ELR (cell line): ENCODE results near the gene ICAM2.
A peak's percentile ranks its signal among the peaks of the same experiment; 100 is the strongest.

Source experiments
- DNase-seq: peaks from one replicate; pipeline ENCODE4 v3.0.0-alpha.2; 2015; ENCODE audit warnings: low read depth

The ICAM2 gene

DNA sequence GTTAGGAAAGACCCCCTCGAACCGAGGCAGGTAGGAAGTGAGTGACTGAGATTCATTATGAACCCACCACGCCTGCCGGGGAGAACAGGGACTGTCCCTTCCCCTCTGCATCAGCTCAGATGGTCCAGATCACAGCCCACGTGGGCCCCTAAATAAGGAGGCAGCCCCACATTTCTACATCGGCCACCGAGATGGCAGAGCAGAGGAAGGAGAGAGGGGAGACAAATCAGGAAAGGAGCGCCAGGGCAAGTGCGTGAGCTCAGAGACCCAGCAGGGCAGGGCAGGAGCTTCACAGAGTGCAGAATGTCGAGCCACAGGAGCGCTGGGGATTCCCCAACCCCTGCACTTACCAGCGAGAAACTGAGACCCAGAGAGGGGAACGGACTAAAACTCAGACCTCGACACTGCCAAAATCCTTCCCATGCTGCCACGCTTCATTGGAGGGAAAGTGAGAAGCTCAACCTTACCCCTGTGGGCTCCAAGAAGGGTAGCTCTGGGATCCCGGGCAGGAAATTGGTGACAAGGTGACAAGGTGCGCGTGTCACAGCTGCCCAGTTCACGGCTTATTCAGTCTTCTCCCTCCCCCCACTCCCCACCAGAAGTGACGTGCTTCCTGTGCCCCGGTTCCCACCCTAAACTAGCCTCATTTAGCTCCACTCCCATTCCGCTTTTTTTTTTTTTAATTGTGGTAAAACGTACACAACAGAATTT is at the start of gene ICAM2:
ICAM2 (minus strand) TSS at position 578 of the 711 bp plus-strand sequence. CDS start 13,942 bp downstream, outside the sequence.
- DNase-seq: peak; percentile 33

DNA sequence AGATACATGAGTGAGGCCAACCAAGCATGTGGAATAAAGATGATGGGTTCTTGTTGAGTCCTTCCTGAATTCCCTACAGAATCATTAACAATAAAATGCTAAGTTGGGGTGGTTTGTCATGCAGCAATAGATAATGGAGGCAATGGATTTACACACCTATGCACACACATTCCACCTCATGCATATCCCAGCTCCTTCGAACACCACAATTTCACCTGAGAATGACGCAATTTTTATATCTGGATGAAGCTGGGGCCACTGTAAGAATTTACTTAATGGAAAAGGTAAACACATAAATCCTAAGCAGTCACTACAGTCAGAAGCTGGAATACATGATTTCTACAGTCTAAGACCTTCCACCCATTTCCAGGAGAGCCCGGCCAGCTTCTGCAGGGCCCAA is 49.8 kb upstream of the ICAM2 start:
- no peak for DNase-seq

DNA sequence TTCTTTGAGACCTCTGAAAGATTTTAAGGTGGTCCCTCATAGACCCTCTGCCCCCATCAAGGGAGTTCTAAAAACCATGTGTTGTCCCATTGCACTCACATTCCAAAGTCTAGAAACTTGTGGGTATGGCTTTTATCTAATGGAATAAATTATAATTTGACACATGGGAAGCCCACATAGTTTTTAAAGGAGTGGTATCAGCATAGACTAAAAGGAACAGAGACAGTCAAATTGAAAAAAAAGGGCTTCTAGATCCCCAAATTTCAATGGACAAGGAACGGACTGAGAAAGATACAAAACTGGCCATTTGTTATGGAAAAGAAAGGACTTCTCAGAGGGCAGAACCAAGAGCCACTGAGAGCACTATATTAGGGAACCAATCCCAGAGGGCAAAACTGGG is 48.7 kb upstream of the ICAM2 start:
- no peak for DNase-seq

DNA sequence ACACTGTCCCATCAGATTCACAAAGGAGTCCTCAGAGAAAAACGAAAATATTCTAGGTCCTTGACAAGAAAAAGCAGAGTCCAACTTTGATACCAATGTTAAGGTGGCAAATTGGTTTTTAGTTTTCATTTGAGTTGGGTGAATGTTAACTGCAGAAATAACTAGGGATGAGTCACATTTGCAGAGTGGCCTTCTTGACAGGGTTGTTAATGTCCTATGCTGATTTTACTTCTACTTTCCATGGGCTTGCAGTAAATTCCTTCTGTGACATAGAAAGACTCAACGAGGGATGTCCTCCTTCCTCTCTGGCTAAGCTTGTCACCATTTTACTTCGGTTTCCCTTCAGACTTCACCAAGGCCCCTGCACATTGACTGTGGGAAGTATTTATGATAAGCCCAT is 47.2 kb upstream of the ICAM2 start:
- no peak for DNase-seq

DNA sequence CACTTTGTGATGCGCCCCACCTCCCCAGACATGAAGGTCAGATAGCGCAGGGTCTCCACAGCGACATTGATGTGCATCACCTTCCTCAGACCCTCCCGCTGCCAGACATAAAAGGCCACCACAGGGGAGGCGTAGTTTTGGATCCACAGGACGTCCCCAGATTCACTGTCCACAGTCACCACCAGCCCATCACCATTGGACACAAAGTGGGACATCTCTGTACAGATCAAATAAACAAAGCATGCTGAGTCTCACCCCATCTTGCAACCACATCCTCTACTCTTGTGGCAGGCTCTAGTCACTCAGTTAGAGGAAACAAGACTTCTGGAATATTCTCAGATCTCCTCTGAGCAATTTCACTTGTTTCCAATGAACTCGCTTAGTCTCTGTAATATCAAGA is 46.3 kb upstream of the ICAM2 start:
- DNase-seq: no peak

DNA sequence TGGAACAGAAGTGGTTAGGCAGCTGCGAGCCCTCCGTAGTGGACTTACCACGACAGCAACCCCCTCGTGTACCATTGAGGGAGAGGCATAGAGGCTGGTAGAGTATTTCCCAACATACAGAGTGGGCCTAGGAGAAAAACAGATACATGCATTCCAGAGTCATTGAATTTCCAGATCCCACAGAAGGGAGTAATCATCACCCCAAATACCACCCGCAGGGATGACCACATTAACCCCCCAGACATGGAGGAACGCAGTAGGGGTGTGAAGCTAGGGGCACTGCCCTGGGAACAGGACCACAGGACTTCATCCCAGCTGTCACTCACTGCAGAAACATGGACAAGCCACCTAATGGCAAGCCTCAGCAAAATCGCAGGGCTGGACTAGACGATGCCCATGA is 44.7 kb upstream of the ICAM2 start:
- DNase-seq: no peak

DNA sequence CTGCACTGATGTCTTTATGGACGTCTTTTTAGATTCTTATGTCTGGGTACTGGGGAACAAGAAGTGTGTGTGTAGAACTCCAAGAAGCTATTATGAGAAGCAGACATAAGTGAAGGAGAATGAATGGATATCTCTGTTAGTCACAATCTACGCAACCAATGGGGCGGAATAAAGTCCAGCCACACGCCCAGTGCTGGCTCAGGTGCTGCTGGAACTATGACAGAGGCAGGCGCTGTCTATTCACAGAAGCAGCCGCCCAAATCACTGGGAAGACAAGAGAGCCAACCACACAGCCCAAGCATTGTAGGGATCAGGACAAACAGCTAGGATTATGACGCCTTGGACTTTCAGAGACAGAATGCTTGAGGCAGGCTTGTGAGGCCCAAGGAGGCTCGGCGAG is 43.9 kb upstream of the ICAM2 start:
- no peak for DNase-seq

DNA sequence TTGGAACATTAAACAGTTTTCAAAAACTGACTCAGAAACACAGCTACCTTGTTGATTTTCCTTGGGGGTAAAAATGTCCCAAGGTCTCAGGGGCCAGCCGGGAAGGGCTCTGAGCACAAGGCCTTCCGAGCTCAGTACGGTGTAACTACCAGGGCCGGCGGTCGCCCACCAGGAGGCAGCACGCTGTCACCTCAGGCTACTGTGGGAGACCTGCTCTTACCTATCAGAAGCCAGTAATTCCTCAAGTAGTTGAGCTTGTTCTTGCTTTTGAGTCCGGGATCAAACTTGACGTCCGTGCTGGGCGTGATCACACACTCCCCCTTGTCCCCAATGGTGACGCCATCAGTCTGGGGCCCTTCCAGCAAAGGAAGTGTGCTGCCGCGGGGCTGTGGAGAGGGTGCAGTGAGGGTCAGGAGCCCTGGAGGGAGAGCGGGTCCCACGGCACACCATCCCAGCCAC is 43.4 kb upstream of the ICAM2 start:
- DNase-seq: peak; percentile 47

DNA sequence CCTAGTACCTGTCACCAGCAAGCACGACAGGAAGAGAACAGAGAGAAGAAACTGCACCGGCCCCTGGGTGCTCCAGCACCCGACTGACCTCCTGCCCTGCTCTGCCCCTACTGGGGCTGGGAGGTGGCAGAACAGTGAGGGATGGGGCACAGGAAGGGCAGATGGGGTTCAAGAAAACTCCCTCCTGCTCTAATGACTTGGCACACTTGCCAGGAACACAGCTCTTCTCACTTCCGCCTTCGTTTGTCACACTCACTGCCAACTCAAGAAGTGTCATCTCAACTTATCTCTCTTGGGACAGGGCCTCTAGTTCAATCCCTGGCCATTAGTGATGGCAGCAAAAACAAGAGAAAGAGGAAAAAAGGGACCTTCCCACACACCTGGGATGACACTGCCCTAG is 42.7 kb upstream of the ICAM2 start:
- DNase-seq: no peak

DNA sequence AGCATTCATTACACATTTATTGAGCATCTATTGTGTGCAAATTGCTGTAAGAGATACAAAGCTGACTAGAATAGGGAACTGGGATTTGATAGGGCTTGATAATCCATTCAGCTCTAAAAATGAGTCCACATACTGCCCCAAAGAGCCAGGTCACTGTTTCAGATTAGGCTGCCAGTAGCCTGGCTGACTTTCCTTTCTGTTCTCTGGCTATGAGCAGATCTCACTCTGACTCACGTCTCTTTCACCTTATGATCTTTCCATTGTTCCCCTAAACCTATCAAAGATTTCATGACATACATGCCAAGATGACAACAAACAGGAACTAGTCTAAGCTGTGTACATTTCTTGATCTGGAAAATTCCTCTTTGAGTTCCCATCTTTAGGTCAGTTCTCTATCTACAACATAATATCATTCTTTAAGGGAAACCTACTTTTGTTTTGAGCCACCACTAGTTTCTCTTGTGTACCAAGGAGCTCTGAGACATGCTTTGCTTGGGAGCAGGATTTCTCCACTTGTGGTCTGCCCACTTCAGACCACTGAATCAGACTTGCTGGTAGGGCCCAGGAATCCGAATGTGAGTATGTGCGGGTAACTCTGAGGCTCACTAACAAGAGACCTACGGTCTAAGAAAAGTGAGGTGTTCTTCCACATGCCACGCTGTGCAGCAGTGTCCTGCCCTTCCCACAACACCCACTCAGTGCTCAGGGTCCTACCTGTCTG is 40.9 kb upstream of the ICAM2 start:
- peak; percentile 58 for DNase-seq

DNA sequence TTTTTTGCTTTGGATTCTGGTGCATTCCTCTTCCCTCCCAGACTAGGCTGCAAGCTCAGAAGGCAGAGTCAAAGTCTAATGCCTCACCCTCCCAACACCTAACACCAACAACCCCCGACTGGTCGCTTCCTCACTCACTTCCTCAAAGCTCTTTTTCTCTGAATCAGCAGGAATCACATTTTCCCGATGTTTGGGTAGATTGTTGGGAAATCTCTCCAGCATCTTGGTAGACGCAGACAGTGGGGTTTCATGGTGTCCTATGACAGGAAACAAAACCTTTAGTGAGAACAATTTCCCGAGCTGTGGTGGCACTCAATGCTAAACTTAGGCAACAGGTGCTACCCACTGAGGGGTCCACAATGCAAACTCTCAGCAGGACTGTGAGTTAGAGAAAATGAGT is 39.9 kb upstream of the ICAM2 start:
- DNase-seq: no peak

DNA sequence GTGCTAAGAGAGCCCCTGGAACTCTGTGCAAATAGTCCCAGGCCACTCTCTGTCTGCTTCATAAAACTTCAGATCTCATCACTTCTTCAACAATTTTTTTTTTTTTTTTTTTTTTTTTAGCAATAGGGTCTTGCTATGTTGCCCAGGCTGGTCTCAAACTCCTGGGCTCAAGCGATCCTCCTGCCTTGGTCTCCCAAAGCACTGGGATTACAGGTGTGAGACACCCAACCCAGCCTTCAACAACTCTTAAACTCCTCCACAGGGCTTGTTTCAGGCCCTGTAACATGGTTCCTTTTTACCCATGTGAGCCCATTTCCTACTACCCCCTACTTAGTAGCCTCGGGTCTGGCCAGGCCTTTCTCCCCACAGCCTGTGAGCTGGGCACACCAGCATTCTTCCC is 39.3 kb upstream of the ICAM2 start:
- DNase-seq: no peak

DNA sequence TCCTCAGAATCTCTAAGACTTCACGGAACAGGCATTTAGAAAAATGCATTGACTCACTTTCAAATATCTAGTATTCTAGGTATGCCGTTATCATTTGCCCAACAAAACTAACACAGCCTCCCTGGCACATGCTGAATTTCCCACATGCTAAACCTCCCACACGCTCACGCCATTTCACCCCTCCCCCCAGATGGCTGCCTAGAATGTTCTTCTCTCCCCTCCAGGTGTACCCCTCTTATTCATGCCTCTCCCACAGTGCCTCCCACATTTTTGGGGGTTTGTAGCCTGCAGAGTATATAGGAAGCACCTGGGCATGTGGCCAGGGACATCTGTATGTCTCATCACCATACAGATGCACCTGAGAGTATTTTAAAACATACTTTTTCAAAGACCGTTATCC is 38.2 kb upstream of the ICAM2 start:
- DNase-seq: no peak

DNA sequence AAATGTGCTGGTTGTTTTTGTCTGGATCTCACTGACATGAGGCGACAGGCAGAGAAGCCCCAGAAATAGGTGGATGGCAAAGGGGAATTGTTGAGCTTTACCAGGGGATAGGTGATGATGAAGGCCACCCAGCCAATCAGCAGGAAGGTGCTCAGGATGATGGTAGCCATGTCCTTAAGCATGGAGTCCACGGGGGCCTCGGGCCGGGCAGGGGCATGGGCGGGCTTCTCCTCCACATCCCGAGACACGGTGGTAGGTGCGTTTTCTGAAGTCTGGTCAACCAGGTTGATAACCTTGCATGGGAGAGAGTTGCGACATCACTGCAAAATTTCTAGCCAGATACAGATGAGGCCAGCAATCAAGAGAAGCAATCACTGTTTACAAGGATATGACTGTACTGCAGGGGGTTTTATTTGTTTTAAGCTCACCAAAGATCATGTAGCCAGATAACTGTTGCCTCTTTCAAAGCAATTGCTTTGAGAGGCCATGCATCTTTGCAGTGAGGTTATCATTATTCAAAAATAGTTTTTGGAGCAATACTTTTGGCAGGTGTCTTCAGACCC is 37.3 kb upstream of the ICAM2 start:
- DNase-seq: no peak

DNA sequence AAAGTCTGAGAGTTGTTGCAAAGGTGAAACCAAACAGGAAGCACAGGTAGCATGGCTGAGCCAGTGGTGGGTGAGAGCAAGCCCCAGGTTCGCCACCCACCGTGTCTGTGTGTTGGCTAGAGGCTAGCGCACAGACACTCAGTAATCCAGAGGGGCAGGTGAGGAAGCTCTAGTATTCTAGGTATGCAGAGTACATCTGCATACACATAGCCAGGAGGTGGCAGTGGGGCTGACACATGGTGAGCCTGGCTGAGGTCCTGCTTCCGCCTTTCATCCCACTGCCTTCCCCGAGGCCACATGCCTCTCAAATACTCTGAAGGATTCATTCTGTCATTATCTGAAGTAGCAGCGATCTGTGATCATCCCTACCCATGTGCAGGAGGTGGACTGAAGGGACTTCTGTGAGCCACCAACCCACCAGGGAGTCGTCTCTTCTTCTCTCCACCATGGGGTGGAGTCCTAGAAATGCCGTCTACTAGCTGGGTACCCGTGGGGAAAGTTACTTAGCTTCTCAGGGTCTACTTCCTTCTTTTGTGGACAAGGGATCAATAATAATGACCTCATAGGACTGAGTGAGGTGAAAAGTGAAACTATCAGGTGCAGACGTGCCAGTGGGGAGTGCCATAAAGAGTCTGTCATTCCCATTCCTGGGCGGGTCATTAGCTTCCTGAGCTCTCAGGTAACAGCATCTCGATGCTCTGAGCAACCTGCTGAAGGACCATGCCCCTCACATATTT is 36.0 kb upstream of the ICAM2 start:
- DNase-seq: no peak

DNA sequence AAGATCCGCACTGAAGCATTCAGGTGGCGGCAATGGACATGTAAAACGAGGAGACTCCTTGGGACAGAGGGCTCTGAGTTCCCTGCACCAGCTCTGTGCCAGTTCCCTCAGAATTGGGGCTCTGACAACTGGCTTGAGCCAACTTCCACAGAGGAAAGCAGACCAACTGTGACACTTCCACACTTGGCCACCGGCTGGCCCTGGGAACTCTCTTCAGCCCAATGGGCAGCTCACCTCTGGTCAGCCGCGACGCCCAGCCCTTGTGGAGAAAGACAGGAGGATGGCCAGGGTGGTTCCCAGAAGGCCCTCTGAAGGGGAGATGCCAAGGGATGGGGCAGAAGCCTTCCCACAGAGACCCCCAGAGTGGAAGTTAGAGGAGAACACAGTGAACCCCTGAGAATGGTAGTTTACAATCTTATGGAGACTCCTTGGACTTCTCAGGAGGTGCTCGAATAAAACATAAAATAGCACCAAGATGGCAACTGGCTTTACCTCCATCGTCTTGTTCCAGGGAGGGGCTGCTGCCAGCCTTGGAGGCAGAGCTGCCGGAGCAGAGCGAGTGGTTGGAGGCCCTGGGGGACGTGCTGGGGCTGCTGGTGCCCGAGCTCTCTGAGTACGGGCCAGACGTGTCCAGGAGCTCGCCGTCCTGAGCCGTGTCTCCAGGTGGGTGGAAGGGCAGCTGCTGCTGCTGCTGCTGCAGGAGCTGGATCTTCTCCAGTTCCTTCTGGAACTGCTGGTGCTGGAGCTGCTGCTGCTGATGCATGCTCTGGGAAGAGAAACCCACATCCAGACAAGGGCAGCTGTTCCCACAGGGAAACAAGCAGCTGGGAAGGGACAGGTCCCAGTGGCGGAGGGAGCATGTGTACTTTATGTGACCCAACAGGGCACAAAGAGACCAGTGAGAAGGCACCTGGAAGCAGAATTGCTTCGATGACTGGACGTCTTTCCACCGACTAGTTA is 35.0 kb upstream of the ICAM2 start:
- DNase-seq: no peak

DNA sequence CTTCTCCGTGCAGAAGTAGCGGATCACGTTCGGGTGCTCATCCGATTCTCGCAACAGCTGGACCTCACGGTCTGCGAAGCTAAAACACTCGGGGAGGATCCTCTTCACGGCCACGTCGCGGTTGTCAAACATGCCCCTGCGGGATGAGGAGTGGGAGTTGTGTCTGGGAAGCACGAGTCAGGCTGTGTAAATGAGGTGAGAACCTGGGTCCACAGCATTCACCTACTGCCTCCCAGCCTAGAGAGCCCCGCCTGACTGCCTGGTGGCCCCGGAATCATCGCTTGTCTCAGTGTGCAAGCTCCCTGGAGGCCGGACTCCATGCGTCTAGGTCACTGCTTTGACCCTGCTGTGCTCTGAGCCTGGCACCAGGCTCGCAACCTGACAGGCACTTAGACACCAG is 33.9 kb upstream of the ICAM2 start:
- no peak for DNase-seq

DNA sequence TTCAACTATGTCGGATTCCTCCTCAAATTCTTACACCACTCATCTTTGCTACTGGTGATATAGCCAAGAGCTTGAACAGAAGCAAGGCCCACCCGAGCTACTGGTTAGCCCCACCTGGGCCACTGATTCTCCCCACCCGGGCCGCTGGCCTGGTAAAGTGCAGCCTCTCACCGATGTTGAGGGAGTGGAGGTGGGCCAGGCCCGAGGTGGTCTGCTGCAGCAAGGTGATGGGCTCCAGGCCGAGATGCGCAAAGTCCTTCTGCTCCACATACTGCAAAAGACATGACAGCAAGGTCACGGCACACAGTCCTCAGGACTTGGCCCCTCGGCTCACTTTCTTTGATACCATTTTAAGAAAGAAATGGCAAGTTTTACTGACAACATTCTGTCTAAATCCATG is 32.7 kb upstream of the ICAM2 start:
- DNase-seq: no peak

DNA sequence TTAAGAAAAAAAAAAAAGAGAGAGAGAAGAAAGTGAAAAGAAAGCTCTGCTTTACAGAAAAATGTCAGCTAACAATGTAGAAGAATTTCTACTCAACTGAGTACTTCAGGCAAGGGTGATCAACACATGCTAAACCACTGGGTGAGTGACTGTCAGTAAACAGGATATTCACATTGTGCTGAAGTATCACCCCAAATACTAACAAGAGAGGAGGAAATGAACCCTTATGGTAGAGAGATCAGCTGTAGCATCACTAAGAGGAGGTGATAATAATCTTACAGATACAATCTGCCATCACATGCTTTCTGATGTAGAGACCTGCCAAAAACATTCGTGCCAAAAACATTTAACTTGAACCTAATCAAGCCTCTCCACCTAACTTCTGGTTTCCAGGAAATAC is 30.7 kb upstream of the ICAM2 start:
- DNase-seq: no peak

DNA sequence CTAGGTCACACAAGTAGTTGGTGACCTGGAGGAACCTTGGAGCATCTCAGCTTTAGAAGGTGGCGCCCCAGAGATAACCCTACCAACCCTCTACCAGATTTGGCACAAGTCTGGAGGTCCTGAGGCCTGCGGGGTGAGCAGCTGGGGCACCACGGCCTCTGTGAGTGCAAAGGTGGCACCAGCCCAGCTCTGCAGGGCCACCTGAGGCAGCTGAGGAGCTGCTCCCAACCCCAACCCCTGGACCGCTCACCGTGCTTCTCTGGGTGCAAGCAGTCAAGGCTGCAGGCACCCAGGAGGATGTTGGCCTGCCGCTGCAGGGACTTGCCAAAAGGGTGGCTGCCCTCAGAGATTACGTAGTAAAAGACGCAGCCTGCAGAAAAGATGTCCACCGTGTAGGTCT is 28.4 kb upstream of the ICAM2 start:
- DNase-seq: no peak

DNA sequence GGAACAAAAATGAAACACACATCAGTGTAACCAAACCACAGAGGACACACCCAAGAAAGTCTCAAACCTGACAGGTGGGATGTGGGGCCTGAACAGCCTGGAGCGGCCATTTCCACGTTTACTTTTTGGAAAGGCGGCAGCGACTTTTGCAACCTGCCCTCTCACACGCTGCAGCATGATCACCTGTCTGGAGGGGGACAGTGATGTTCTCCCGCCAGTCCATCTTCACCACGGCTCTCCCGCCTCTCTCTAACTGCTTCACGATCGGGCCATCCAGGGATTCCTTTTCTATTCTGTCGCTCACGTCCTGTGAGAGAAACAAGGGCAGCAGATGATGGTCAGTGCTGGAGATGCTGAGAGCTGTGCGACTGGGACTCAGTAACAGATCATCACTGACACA is 24.7 kb upstream of the ICAM2 start:
- no peak for DNase-seq
